Measurements from ENCODE around the gene EHF.

DNA sequence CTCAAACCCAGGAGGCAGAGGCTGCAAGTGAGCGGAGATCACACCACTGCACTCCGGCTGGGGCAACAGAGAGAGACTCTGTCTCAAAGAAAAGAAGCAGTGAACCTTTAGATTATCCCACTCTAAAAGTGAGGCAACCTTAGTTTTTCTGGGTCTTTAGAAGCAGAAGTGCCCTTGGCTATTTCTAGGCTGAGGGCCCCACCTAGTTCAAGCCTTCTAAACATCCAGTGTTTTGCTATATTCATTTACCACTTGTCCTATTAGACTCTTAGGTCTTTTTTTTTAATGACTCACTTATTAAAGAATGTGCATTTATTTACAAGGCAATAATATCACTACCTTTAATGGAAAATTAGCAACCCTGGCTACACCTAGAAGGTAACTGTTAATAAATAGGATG lies 16.7 kb upstream of the EHF start:
- no peak for TF ChIP-seq POLR2A (IDR thresholded peaks at IDR 0.05; ENCODE audit: control extremely low read depth in 1 of 2, low read depth in 2 of 2, low read length in 2 of 2)
- TF ChIP-seq, protein P1, sequence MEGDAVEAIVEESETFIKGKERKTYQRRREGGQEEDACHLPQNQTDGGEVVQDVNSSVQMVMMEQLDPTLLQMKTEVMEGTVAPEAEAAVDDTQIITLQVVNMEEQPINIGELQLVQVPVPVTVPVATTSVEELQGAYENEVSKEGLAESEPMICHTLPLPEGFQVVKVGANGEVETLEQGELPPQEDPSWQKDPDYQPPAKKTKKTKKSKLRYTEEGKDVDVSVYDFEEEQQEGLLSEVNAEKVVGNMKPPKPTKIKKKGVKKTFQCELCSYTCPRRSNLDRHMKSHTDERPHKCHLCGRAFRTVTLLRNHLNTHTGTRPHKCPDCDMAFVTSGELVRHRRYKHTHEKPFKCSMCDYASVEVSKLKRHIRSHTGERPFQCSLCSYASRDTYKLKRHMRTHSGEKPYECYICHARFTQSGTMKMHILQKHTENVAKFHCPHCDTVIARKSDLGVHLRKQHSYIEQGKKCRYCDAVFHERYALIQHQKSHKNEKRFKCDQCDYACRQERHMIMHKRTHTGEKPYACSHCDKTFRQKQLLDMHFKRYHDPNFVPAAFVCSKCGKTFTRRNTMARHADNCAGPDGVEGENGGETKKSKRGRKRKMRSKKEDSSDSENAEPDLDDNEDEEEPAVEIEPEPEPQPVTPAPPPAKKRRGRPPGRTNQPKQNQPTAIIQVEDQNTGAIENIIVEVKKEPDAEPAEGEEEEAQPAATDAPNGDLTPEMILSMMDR (IDR thresholded peaks at IDR 0.05; ENCODE audit: control extremely low read depth in 1 of 3, insufficient read depth in 1 of 3, low read depth in 1 of 3, low read length in 3 of 3) = no peak
- TF ChIP-seq ZNF274 (IDR thresholded peaks at IDR 0.05; ENCODE audit: borderline replicate concordance, extremely low read depth, low read length) = no peak
- no peak for TF ChIP-seq JUN (IDR thresholded peaks at IDR 0.05; ENCODE audit: low read depth, low read length)
- no peak for TF ChIP-seq GTF2F1 (IDR thresholded peaks at IDR 0.05; ENCODE audit: borderline replicate concordance, low read depth, low read length)
- TF ChIP-seq, protein P2, sequence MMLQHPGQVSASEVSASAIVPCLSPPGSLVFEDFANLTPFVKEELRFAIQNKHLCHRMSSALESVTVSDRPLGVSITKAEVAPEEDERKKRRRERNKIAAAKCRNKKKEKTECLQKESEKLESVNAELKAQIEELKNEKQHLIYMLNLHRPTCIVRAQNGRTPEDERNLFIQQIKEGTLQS (IDR thresholded peaks at IDR 0.05; ENCODE audit: insufficient read depth, low read depth, low read length) = no peak
- no peak for TF ChIP-seq EZH2 (IDR thresholded peaks at IDR 0.05; ENCODE audit: low read depth, low read length, severe bottlenecking)
- TF ChIP-seq EP300 (IDR thresholded peaks at IDR 0.05; ENCODE audit: borderline replicate concordance in 1 of 2, low read depth in 2 of 2, low read length in 2 of 2) = no peak
- TF ChIP-seq YY1 (IDR thresholded peaks at IDR 0.05; ENCODE audit: low read depth, low read length) = no peak
- no peak for TF ChIP-seq JUND (IDR thresholded peaks at IDR 0.05; ENCODE audit: low read length)
- TF ChIP-seq SIRT6 (IDR thresholded peaks at IDR 0.05; ENCODE audit: low read length) = no peak
